Measurements from ENCODE around the gene UBE2Q2.
"Not testable (repeated sequence)": the region's sequence is repeated elsewhere in the genome, so short reads cannot be mapped to it uniquely, and the experiment has no call there.

The UBE2Q2 gene

DNA sequence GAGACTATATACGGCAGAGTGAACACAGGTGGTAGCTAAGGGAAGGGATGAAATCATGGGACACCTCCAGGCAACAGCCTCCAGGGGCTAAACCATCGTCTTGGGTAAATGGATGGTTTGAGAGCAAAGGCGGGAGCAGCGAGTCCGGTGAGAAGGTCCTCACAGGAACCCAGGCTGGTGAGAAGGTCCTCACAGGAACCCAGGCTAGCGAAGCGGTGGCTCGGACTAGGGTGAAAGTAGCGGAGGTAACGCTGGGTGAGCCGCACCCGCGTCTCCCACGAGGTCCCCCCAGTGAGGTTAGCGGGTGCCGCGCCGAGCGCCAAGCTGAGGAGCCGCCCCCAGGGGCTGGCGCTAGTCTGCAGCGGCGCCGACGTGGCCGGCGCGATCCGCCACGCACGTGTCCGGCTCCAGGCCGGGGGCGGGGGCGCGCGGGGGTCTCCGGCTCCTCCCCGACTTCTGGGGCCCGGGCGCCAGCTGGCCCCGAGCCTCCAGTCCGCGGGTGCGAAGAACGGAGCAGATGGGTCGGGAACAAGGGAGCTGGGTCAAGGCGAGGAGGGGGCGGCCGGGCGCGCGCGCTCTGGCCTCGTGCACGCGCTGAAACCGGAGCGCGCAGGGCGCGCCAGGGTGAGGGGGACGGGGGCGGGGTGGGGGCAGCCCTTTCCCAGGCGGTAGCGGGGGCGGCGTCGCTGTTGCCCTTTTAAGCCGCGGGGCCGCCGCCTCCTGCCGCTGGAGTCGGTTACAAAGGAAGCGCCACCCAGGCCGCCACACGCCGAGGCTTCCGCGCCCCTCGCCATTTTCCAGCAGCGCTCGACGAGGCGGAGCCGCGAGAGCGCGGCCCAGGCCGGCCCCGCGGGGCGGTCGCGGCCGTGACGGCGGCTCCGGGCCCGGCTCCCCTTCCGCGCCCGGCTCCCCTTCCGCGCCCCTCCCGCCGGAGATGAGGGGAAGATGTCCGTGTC lies at the start of gene UBE2Q2:
TSS of gene UBE2Q2 (plus strand) at position 726 of the 956 bp plus-strand sequence. CDS start at position 946, 220 bp downstream.
- no peak for FAIRE-seq

DNA sequence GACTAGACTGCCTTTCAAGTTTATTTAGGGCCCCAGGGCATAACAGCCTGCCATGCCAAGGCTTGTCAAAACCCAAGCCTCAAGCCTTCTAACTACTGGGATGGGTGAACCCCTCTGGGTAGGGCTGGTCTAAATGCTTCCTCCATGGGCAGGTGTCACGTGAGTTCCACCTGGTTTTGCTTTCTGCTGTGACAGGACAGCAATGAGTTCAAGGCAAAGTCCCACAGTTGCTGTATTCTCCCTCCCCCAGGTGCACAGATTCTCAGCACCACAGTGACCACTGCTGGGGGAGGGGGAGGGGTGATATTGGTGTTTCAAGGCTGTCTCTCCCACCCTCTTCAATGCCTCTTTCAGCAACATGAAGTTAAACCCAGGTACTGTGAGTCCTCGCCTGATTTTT lies 46.9 kb upstream of the UBE2Q2 start:
- FAIRE-seq = no peak

DNA sequence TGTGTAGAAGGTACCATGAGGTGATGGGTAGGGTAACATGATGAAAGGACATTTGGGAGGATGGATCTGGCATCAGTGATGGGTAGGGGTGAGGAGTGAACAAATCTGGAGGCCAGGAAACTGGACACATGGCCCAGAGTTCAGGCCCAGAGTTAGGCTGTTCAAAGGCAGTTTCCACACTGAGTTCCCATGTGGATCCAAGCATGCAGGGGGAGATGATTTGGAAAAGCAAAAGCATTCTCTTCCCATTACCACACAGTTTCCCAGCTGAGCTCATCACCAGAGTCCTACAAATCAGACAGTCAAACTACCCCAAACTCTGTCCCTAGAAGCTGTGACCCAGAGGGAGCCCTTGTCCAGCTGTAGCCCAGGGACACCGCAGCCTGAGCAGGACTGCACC lies 46.1 kb upstream of the UBE2Q2 start:
- not testable (repeated sequence) for FAIRE-seq

DNA sequence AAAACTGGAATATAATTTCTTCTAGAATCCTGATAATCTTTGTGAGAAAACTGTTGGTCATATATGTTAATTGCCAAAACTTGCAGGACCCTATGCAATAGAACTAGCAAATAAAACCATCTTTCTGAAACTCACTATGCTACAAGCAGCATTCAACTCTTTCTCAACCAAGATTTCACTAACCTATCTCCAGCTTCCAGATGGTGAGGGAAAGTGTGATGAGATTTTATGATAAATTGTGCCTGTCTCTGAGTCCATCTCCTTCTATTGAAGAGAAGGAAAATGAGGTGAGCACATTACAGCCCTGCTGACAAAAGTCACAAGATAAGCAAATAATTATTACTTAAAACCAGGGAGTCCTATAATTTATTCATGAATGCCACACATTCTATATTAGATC lies 44.1 kb upstream of the UBE2Q2 start:
- no peak for FAIRE-seq

- FAIRE-seq = not testable (repeated sequence)
Measured at GRCh38 chr15:75800409-75800808, 42.8 kb upstream of the UBE2Q2 start.

GRCh38 chr15:75801859-75802593 lies 41.2 kb upstream of the UBE2Q2 start:
- FAIRE-seq = no peak

- FAIRE-seq = not testable (repeated sequence)
Measured at GRCh38 chr15:75807486-75807885, 35.8 kb upstream of the UBE2Q2 start.

DNA sequence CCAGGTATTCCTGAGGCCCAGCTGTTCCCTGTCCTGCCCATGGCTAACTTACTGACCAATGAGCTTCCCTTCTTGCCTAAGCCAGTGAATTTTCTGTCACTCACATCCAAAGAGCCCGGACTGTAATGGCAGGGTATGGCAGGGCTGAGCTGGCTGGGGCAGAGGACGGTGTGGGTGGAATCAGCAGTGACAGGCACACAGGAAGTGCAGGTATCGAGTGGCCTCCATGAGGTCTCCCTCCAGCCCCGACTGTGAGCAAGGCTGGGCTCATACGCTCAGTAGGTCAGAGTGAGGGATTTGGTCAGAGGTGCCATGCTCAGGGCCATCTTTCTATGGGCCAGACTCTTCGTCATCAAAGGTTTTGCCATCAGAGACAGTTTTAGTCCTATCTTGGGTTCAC lies 35.2 kb upstream of the UBE2Q2 start:
- FAIRE-seq = not testable (repeated sequence)

DNA sequence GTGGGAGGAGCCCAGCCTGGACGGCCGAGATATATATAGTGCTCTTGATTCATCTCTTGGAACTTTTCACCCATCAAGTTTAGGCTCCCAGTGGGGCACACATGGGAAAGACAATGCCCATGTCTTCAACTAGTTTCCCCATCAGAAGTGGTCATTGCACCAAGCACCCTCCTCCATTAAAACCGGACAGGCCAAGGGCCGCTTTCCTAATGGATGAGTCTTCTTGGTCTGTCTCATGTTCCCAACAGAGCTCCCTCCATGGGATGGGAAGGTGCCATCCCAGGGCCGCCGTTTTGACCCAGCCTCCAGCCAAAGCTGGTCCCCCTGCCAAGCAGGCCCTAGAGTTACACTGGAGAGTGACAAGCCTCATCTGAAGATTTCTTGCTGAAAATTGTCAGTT lies 34.7 kb upstream of the UBE2Q2 start:
- no peak for FAIRE-seq

DNA sequence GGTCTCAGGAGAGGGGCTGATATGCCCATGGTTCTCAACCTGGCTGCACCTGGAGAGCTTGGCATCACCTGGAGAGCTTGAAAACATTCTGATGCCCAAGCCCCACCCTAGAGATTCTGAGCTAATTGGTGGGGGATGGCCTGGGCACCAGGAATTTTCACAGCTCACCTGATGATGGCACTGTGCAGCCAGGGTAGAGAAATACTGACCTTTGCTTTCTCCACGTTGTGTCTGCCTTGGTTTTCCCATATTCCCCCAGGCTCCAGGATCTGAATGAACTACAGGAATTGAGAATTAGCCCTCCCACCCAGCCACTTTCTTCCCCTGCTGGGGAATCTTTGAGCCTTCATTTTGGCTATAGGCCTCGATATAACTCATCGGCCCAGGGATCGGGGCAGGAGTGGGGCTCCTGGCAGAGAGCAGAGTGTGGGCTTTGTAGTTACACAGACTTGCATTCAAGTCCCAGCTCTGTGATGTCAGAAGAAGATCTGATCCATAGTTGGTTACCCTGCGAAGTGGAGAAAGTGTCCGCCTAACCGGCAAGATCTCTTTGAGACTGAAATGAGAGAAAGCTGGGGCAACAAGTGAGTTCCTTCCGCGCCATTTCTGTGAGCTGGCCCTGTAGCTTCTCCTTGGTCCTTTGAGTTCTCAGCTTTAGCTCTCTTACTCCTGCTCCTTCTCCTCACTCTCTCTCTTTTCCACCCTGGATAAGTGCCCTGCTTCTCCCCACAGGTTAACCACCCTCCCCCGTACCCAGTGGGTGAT lies 33.1 kb upstream of the UBE2Q2 start:
- FAIRE-seq = no peak

DNA sequence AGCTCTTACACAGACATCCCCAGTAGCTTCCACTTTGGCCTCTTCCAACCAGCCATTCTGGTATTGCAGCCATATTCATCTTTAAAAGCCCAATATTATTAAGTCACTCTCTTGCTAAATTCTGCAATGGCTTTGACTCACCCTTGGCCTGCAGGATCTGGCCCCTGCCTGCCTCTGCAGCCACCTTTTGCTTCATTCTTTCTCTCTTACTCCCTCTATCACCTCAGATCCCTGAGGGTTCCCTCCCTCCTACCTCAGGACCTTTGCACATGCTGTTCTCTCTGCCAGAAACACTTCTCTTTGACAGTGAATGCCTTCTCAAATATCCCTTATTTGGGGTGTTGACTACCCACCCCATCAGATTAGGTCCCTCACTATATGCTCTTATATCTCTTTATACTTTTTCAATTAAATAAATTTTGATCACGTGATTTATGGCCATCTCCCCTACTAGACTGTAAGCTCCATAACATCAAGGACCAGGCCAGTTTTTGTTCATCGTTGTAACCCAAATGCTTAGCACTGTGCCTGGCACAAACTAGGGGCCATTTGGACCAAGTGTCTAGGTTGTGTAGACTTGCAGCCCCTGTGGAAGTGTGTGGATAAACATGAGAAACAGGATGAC lies 32.3 kb upstream of the UBE2Q2 start:
- FAIRE-seq = no peak

GRCh38 chr15:75811626-75812025 lies 31.6 kb upstream of the UBE2Q2 start:
- FAIRE-seq = no peak

DNA sequence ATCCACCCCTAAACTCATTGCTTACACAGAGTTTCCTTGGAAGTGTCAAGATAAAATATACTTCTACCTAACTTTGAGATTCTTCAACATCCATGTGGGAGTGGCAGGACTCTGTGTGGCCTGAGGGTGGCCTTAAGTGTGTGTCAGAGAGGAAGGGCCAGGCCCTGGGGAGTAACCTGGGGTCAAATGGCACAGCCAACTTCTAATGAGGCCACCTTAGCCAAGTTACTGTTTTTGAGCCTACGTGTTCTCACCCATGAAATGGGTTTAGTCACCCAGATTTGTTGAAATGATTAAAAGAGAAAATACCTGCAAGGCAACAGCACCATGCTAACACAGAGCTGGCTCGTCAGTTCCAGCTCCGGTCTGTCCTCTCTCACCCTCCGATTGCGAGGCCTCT lies 28.5 kb upstream of the UBE2Q2 start:
- FAIRE-seq = no peak

- FAIRE-seq = no peak
Measured at GRCh38 chr15:75815811-75816719, 27.2 kb upstream of the UBE2Q2 start.

DNA sequence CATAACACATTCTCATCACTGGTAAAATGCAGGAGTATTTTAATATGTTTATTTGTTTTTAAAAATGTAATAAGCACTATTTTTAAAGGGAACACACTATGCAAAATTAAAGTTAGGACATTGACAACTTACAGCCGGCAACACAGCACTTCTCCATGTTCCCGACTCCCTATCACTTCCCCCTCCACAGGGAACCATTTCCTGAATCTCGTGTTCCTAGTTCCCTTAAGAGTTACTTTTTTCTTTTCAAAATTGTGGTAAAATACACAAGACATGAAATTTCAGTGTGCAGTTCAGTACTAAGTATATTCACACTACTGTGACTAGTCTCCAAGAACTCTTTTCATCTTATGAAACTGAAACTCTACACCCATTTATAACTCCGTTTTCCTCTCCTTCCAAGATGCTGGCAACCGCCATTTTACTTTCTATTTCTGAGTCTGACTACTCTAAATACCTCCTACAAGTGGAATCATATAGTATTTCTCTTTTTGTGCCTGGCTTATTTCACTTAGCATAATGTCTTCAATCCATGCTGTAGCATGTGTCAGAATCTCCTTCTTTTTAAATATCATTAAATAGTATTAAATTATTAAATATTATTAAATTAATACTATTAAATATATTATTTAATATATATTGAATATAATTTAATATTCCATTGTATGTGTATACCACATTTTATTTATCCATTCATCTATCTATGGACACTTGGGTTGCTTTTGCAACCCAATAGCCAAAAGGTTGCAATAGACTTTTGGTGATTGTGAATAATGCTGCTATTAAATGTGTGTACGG lies 25.9 kb upstream of the UBE2Q2 start:
- no peak for FAIRE-seq

DNA sequence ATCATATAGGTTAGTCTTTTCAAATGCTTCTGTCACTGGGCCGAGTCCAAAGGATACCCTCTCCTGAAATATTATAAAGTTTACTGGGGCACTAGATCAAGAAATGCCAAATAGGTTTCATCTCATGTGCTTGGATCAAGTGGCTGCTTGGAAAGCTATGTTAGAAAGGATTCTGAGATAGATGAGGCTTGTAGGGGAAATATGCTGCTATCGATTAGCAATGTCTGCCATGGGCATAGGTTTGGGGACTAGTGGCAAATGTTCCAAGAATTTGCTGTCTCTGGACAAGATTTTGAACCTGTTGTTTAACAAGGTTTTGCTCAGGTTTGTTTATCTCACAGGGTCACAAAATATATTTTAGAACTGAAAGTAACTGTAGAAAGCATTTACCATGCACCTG lies 23.0 kb upstream of the UBE2Q2 start:
- no peak for FAIRE-seq

DNA sequence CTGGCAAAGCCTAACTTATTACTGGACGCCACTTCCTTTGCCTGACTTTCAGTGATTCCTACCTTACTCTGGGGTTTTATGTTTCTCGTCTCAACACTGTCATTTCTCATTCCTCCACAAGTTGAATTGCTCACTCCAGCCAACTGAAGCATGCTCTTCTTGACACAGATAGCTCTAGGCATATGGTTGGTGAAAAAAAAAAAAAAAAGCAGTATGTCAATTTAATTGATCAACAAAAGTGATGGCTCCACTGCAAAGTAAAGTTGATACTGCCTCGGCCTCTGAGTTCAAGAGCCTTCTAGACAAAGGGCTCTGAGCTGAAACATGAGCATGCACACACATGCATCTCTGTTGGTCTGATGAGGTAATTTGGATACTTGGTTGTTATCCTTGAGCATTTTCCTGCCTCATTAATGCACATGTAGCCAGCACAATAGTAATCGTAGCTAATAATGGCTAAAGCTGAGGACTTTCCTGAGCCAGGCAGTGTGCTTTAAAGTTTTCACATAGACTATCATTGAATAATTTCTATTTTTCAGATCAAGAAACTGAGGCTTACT lies 21.4 kb upstream of the UBE2Q2 start:
- FAIRE-seq = no peak

- no peak for FAIRE-seq
Measured at GRCh38 chr15:75822685-75823278, 20.5 kb upstream of the UBE2Q2 start.

DNA sequence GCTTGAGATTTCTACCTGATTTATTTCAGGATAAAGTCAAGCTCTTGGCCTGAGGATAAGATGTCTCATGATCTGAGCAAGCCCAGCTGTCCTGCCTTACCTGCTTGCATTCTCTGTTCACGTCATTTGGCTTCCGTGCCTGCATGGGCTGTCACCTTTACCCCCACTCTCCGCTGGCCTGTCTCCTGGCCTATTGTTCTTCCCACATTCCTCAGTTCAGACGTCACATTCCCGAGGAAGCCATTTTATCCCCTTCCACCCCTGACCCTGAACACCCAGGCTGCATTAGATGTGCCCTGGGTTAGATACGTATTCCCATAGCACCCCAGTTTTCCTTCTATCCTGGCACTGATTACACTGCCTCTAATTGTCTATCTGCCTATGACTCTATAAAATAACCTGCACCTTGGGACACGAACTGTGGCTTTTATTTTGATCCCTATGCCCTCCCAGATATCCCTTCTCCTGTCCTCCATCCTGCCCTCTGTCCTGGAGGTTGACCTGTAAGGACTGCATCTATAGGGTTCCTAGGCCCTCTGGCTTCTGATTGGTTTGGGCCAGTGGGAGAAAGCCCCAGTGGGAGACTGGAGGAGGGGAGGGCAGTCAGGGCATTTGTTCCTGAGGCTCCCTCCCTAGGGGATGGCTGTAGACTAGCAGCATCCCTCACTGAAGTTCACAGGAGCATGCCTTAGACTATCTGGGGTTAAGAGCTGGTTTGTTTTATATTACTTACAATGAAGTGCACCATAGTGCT lies 19.2 kb upstream of the UBE2Q2 start:
- no peak for FAIRE-seq

Measured in endometrium (tissue), 2 donors.